K562 (cell line): ENCODE data around the gene ZKSCAN4. TPM values are rescaled to one million over a fixed set of nuclear protein-coding genes. Genes with fewer than 3 reads are reported as not detected.

Experiments
- BMI1 ChIP-seq: fragments of 150-350 bp; IDR thresholded peaks from 2 replicates; pipeline ENCODE4 v1.6.1; 2014; ENCODE audit warnings: low read length
- CBX5 ChIP-seq: IDR thresholded peaks from 2 replicates; pipeline ENCODE4 v1.6.1; 2014; ENCODE audit warnings: low read depth, borderline replicate concordance
- CEBPG ChIP-seq, 3 experiments: fragments of 200-800 bp in 1 of 3; sonication (Bioruptor generic) in 1 of 3; sonication (generic) in 1 of 3; formaldehyde crosslinking in 1 of 3; IDR thresholded peaks in 2 of 3; conservative IDR thresholded peaks in 1 of 3; 2 replicates each; pipeline versions ENCODE4 v1.6.1 to v1.8.0; 2016 to 2022; ENCODE audit warnings: missing compliant biosample characterization in 2 of 3, missing genetic modification characterization in 2 of 3, mild to moderate bottlenecking in 1 of 3, missing genetic modification reagents in 1 of 3
- CUX1 ChIP-seq: fragments of 200-800 bp; sonication (Bioruptor generic); IDR thresholded peaks from 2 replicates; pipeline ENCODE4 v1.6.1; 2016; ENCODE audit warnings: missing genetic modification characterization, missing compliant biosample characterization
- DEAF1 ChIP-seq: fragments of 450-650 bp; formaldehyde crosslinking; IDR thresholded peaks from 2 replicates; pipeline ENCODE4 v1.4.0; 2020; ENCODE audit warnings: mild to moderate bottlenecking, moderate library complexity
- DLX4 ChIP-seq: fragments of 250-450 bp; sonication (Bioruptor Pico); IDR thresholded peaks from 2 replicates; pipeline ENCODE4 v1.6.1; 2021; ENCODE audit warnings: mild to moderate bottlenecking
- FOXJ3 ChIP-seq: sonication (generic); formaldehyde crosslinking; IDR thresholded peaks from 2 replicates; pipeline ENCODE4 v1.4.0; 2020; ENCODE audit warnings: mild to moderate bottlenecking, missing genetic modification reagents
- NR3C1 ChIP-seq: sonication (generic); formaldehyde crosslinking; IDR thresholded peaks from 2 replicates; pipeline ENCODE4 v1.8.1; 2022; ENCODE audit warnings: missing genetic modification reagents
- PATZ1 ChIP-seq: fragments of 250-450 bp; sonication (Bioruptor Pico); IDR thresholded peaks from 2 replicates; pipeline ENCODE4 v1.5.0; 2020; ENCODE audit warnings: mild to moderate bottlenecking, borderline replicate concordance
- SIX5 ChIP-seq, 2 experiments: IDR thresholded peaks; 2 replicates each; pipeline ENCODE4 v1.6.1; 2011; ENCODE audit warnings: low read length in 2 of 2, borderline replicate concordance in 1 of 2, low read depth in 1 of 2, mild to moderate bottlenecking in 1 of 2, moderate library complexity in 1 of 2; ENCODE audit not compliant: insufficient read depth in 1 of 2
- SMAD3 ChIP-seq: fragments of 450-650 bp; formaldehyde crosslinking; conservative IDR thresholded peaks from 2 replicates; pipeline ENCODE4 v1.4.0; 2020; ENCODE audit warnings: mild to moderate bottlenecking
- THRAP3 ChIP-seq: fragments of 450-650 bp; IDR thresholded peaks from 2 replicates; pipeline ENCODE4 v1.6.1; 2016; ENCODE audit warnings: mild to moderate bottlenecking, inconsistent platforms, borderline replicate concordance
- ZNF507 ChIP-seq: conservative IDR thresholded peaks from 2 replicates; pipeline ENCODE4 v1.6.1; 2017; ENCODE audit warnings: missing genetic modification characterization, missing compliant biosample characterization
- ZNF561 ChIP-seq: fragments of 450-650 bp; formaldehyde crosslinking; conservative IDR thresholded peaks from 2 replicates; pipeline ENCODE4 v1.4.0; 2020; ENCODE audit warnings: mild to moderate bottlenecking, moderate library complexity
- ZNF644 ChIP-seq: fragments of 200-800 bp; sonication (Bioruptor generic); IDR thresholded peaks from 2 replicates; pipeline ENCODE4 v1.6.1; 2016; ENCODE audit warnings: low read depth, missing genetic modification characterization, missing compliant biosample characterization
- ZSCAN32 ChIP-seq: fragments of 450-650 bp; formaldehyde crosslinking; IDR thresholded peaks from 2 replicates; pipeline ENCODE4 v1.4.0; 2020; ENCODE audit warnings: mild to moderate bottlenecking, moderate library complexity
- polyA plus RNA-seq, 8 experiments: library from polyadenylated mRNA; depleted of rRNA in 4 of 8; stranded (reverse) in 5 of 8; unstranded in 3 of 8; fragments of >200 nt; fragmentation: Nextera tagmentation in 2 of 8; fragmentation: Illumina TruSeq in 1 of 8; extraction: Ambion mirVana in 2 of 8; extraction: Trizol in 1 of 8; gene quantifications; 2 replicates each; pipeline versions ENCODE4 v1.2.1 to v1.2.3, GENCODE V29; 2011 to 2014; ENCODE audit warnings: inconsistent platforms in 1 of 8, missing spikeins in 1 of 8
- total RNA-seq, 7 experiments: library from RNA; depleted of rRNA in 6 of 7; stranded (reverse); fragments of >200 nt in 6 of 7; fragmentation: Illumina TruSeq in 2 of 7; extraction: Trizol in 2 of 7; gene quantifications; 2 replicates each; pipeline versions ENCODE4 v1.2.1 to v1.2.3, GENCODE V29; 2011 to 2021; ENCODE audit warnings: low replicate concordance in 1 of 7

Gene ZKSCAN4
- total and polyA plus RNA-seq, 9 of the 15 experiments (the other 6 are each of a cell fraction or from before 2014, with no cell fraction given) = 1.2 to 5.3 (median 4.7) TPM

GRCh38 chr6:28252009-28252975, at the start of gene ZKSCAN4 (continued):
- TF ChIP-seq DLX4 (CRISPR knock-in tag) = no peak
- no peak for TF ChIP-seq NR3C1 (CRISPR knock-in tag)
- no peak for TF ChIP-seq CUX1 (CRISPR knock-in tag)
- TF ChIP-seq ZSCAN32 (CRISPR knock-in tag) = peak; percentile 30; the same call in 1 of the 2 replicates
- no peak for TF ChIP-seq PATZ1 (CRISPR knock-in tag)
- no peak for TF ChIP-seq ZNF644 (tag)
- TF ChIP-seq CBX5 = 0 out of 2 replicates have a peak, but pooled peaks have one; percentile 21
- peak; percentile 83; the same call in 1 of the 2 replicates for TF ChIP-seq THRAP3
- no peak for TF ChIP-seq CEBPG (CRISPR knock-in tag; IDR thresholded peaks at IDR 0.05)
- no peak for TF ChIP-seq CEBPG (tag; conservative IDR thresholded peaks at IDR 0.05 in 1 of 2, IDR thresholded peaks at IDR 0.05 in 1 of 2)
- no peak for TF ChIP-seq ZNF561 (CRISPR knock-in tag)
- TF ChIP-seq SIX5 (IDR thresholded peaks at IDR 0.05; ENCODE audit: borderline replicate concordance in 1 of 2, insufficient read depth in 1 of 2, low read depth in 1 of 2, low read length in 2 of 2) = peak; percentile 30 to 50; a peak in 2 of 4 replicates
- peak; percentile 31; the same call in 1 of the 2 replicates for TF ChIP-seq DEAF1 (CRISPR knock-in tag)
- peak; percentile 60; the same call in 1 of the 2 replicates for TF ChIP-seq SMAD3 (CRISPR knock-in tag)
- TF ChIP-seq ZNF507 (tag) = no peak
- TF ChIP-seq BMI1 = no peak
- no peak for TF ChIP-seq FOXJ3
